K562 (cell line): Measurements from ENCODE around the gene EIF5. TPM values are rescaled to one million over a fixed set of nuclear protein-coding genes. Genes with fewer than 3 reads are reported as not detected.

Source experiments
- CTBP1 ChIP-seq: fragments of 450-650 bp; IDR thresholded peaks from 2 replicates; pipeline ENCODE4 v1.6.1; 2016; ENCODE audit warnings: borderline replicate concordance
- DACH1 ChIP-seq: fragments of 450-650 bp; IDR thresholded peaks from 2 replicates; pipeline ENCODE4 v1.6.1; 2018; ENCODE audit not compliant: partially characterized antibody
- FOXM1 ChIP-seq, 2 experiments: fragments of 450-650 bp in 1 of 2; sonication (generic) in 1 of 2; formaldehyde crosslinking in 1 of 2; IDR thresholded peaks; 2 replicates each; pipeline versions ENCODE4 v1.6.1 to v1.9.0; 2017 to 2022; ENCODE audit warnings: low read depth in 2 of 2, mild to moderate bottlenecking in 2 of 2, missing genetic modification reagents in 1 of 2, moderate library complexity in 1 of 2
- NCOA2 ChIP-seq, 2 experiments: fragments of 450-650 bp; IDR thresholded peaks; 2 replicates each; pipeline ENCODE4 v1.6.1; 2018; ENCODE audit warnings: mild to moderate bottlenecking in 2 of 2, moderate library complexity in 1 of 2; ENCODE audit not compliant: partially characterized antibody in 2 of 2
- NFE2L1 ChIP-seq: fragments of 450-650 bp; IDR thresholded peaks from 2 replicates; pipeline ENCODE4 v1.6.1; 2016; ENCODE audit warnings: missing genetic modification characterization, low read depth, mild to moderate bottlenecking, missing compliant biosample characterization, moderate library complexity, borderline replicate concordance
- NFIC ChIP-seq: fragments of 450-650 bp; IDR thresholded peaks from 2 replicates; pipeline ENCODE4 v1.6.1; 2017; ENCODE audit warnings: mild to moderate bottlenecking, inconsistent platforms
- PHB2 ChIP-seq: fragments of 450-650 bp; IDR thresholded peaks from 2 replicates; pipeline ENCODE4 v1.6.1; 2017; ENCODE audit warnings: low read depth
- POLR2AphosphoS2 ChIP-seq: IDR thresholded peaks from 2 replicates; pipeline ENCODE4 v1.6.1; 2012; ENCODE audit warnings: low read length, improper control_type of control experiment
- SAFB2 ChIP-seq: fragments of 200-400 bp; formaldehyde crosslinking; IDR thresholded peaks from 2 replicates; pipeline ENCODE4 v1.6.1; 2018; ENCODE audit warnings: borderline replicate concordance, low read length, low read depth, moderate library complexity; ENCODE audit not compliant: severe bottlenecking
- SIN3A ChIP-seq, 2 experiments: fragments of 150-350 bp in 1 of 2; IDR thresholded peaks; 2 replicates each; pipeline ENCODE4 v1.6.1; 2011 to 2016; ENCODE audit warnings: borderline replicate concordance in 2 of 2, low read depth in 2 of 2, low read length in 2 of 2, mild to moderate bottlenecking in 2 of 2, moderate library complexity in 2 of 2; ENCODE audit not compliant: control insufficient read depth in 1 of 2
- SIN3B ChIP-seq: fragments of 450-650 bp; IDR thresholded peaks from 2 replicates; pipeline ENCODE4 v1.6.1; 2017; ENCODE audit warnings: low read depth, mild to moderate bottlenecking, moderate library complexity
- SMARCE1 ChIP-seq: fragments of 450-650 bp; IDR thresholded peaks from 2 replicates; pipeline ENCODE4 v1.7.1; 2016; ENCODE audit warnings: mild to moderate bottlenecking
- SMC3 ChIP-seq: conservative IDR thresholded peaks from 2 replicates; pipeline ENCODE4 v1.6.1; 2011; ENCODE audit warnings: low read depth, low read length, improper control_type of control experiment; ENCODE audit not compliant: insufficient read depth
- STAG1 ChIP-seq: sonication (generic); formaldehyde crosslinking; IDR thresholded peaks from 2 replicates; pipeline ENCODE4 v1.5.0; 2020; ENCODE audit warnings: missing genetic modification reagents, borderline replicate concordance
- TAL1 ChIP-seq: fragments of 450-650 bp; IDR thresholded peaks from 2 replicates; pipeline ENCODE4 v1.6.1; 2016; ENCODE audit warnings: mild to moderate bottlenecking
- TARDBP ChIP-seq: fragments of 450-650 bp; IDR thresholded peaks from 2 replicates; pipeline ENCODE4 v1.6.1; 2016
- TBP ChIP-seq: optimal IDR thresholded peaks from 2 replicates; pipeline ENCODE3; 2011; ENCODE audit warnings: low read depth, low read length, improper control_type of control experiment
- ZKSCAN8 ChIP-seq: fragments of 200-800 bp; sonication (Bioruptor generic); IDR thresholded peaks from 2 replicates; pipeline ENCODE4 v1.6.1; 2016; ENCODE audit warnings: missing genetic modification characterization, missing compliant biosample characterization
- ZNF140 ChIP-seq: fragments of 250-450 bp; sonication (Bioruptor Pico); IDR thresholded peaks from 2 replicates; pipeline ENCODE4 v1.8.0; 2021; ENCODE audit warnings: moderate library complexity, mild to moderate bottlenecking, inconsistent platforms
- ZNF165 ChIP-seq: fragments of 250-450 bp; sonication (Bioruptor Pico); IDR thresholded peaks from 2 replicates; pipeline ENCODE4 v1.4.0; 2020; ENCODE audit warnings: borderline replicate concordance
- ZNF41 ChIP-seq: fragments of 250-450 bp; sonication (Bioruptor Pico); conservative IDR thresholded peaks from 2 replicates; pipeline ENCODE4 v1.4.0; 2020; ENCODE audit warnings: mild to moderate bottlenecking
- ZNF696 ChIP-seq: fragments of 250-450 bp; sonication (Bioruptor Pico); conservative IDR thresholded peaks from 2 replicates; pipeline ENCODE4 v1.4.0; 2020; ENCODE audit warnings: mild to moderate bottlenecking, moderate library complexity
- ZNF830 ChIP-seq: fragments of 250-450 bp; sonication (Bioruptor Pico); IDR thresholded peaks from 2 replicates; pipeline ENCODE4 v1.5.0; 2021; ENCODE audit warnings: mild to moderate bottlenecking
- polyA plus RNA-seq, 8 experiments: library from polyadenylated mRNA; depleted of rRNA in 4 of 8; stranded (reverse) in 5 of 8; unstranded in 3 of 8; fragments of >200 nt; fragmentation: Nextera tagmentation in 2 of 8; fragmentation: Illumina TruSeq in 1 of 8; extraction: Ambion mirVana in 2 of 8; extraction: Trizol in 1 of 8; gene quantifications; 2 replicates each; pipeline versions ENCODE4 v1.2.1 to v1.2.3, GENCODE V29; 2011 to 2014; ENCODE audit warnings: inconsistent platforms in 1 of 8, missing spikeins in 1 of 8
- total RNA-seq, 7 experiments: library from RNA; depleted of rRNA in 6 of 7; stranded (reverse); fragments of >200 nt in 6 of 7; fragmentation: Illumina TruSeq in 2 of 7; extraction: Trizol in 2 of 7; gene quantifications; 2 replicates each; pipeline versions ENCODE4 v1.2.1 to v1.2.3, GENCODE V29; 2011 to 2021; ENCODE audit warnings: low replicate concordance in 1 of 7
- TF ChIP-seq, protein P1 (sequence below): sonication (generic); formaldehyde crosslinking; IDR thresholded peaks from 2 replicates; pipeline ENCODE4 v1.8.0; 2022; ENCODE audit warnings: mild to moderate bottlenecking, missing genetic modification reagents
- TF ChIP-seq, protein P2 (sequence below): fragments of 250-450 bp; sonication (Bioruptor Pico); IDR thresholded peaks from 2 replicates; pipeline ENCODE4 v1.8.0; 2021; ENCODE audit warnings: borderline replicate concordance, mild to moderate bottlenecking, moderate library complexity; ENCODE audit not compliant: poor library complexity, severe bottlenecking
- TF ChIP-seq, protein P3 (sequence below): fragments of 450-650 bp; formaldehyde crosslinking; IDR thresholded peaks from 2 replicates; pipeline ENCODE4 v1.4.0; 2020; ENCODE audit warnings: mild to moderate bottlenecking, moderate library complexity

The EIF5 gene
- total and polyA plus RNA-seq, 9 of the 15 experiments (the other 6 are each of a cell fraction or from before 2014, with no cell fraction given): 92.7 to 442 (median 190) TPM

GRCh38 chr14:103385152-103385928 lies 51.3 kb downstream of the EIF5 start, which contains the start of gene MARK3 (continued):
- TF ChIP-seq, protein P1, sequence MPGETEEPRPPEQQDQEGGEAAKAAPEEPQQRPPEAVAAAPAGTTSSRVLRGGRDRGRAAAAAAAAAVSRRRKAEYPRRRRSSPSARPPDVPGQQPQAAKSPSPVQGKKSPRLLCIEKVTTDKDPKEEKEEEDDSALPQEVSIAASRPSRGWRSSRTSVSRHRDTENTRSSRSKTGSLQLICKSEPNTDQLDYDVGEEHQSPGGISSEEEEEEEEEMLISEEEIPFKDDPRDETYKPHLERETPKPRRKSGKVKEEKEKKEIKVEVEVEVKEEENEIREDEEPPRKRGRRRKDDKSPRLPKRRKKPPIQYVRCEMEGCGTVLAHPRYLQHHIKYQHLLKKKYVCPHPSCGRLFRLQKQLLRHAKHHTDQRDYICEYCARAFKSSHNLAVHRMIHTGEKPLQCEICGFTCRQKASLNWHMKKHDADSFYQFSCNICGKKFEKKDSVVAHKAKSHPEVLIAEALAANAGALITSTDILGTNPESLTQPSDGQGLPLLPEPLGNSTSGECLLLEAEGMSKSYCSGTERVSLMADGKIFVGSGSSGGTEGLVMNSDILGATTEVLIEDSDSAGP (CRISPR knock-in tag): no peak
- TF ChIP-seq, protein P2, sequence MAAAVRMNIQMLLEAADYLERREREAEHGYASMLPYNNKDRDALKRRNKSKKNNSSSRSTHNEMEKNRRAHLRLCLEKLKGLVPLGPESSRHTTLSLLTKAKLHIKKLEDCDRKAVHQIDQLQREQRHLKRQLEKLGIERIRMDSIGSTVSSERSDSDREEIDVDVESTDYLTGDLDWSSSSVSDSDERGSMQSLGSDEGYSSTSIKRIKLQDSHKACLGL (CRISPR knock-in tag): no peak
- TF ChIP-seq, protein P3, sequence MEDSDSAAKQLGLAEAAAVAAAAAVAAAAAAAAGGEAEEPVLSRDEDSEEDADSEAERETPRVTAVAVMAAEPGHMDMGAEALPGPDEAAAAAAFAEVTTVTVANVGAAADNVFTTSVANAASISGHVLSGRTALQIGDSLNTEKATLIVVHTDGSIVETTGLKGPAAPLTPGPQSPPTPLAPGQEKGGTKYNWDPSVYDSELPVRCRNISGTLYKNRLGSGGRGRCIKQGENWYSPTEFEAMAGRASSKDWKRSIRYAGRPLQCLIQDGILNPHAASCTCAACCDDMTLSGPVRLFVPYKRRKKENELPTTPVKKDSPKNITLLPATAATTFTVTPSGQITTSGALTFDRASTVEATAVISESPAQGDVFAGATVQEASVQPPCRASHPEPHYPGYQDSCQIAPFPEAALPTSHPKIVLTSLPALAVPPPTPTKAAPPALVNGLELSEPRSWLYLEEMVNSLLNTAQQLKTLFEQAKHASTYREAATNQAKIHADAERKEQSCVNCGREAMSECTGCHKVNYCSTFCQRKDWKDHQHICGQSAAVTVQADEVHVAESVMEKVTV (CRISPR knock-in tag): no peak
- no peak for TF ChIP-seq PHB2
- TF ChIP-seq DACH1: no peak
- no peak for TF ChIP-seq ZNF830 (CRISPR knock-in tag)
- no peak for TF ChIP-seq TARDBP
- no peak for TF ChIP-seq ZNF140 (CRISPR knock-in tag)
- no peak for TF ChIP-seq ZKSCAN8
- peak; percentile 49 for TF ChIP-seq TBP
- no peak for TF ChIP-seq NFIC
- TF ChIP-seq SIN3B: peak; percentile 57; the same call in 1 of the 2 replicates
- no peak for TF ChIP-seq FOXM1 (IDR thresholded peaks at IDR 0.05; ENCODE audit: low read depth)
- TF ChIP-seq FOXM1 (CRISPR knock-in tag; IDR thresholded peaks at IDR 0.05; ENCODE audit: low read depth): no peak
- no peak for TF ChIP-seq STAG1
- no peak for TF ChIP-seq SMC3
- TF ChIP-seq ZNF165: no peak
- no peak; the same call in 1 of the 2 replicates for TF ChIP-seq SMARCE1
- no peak for TF ChIP-seq NCOA2 (IDR thresholded peaks at IDR 0.05; ENCODE audit: partially characterized antibody in 2 of 2)
- peak; percentile 45; the same call in 1 of the 2 replicates for TF ChIP-seq CTBP1
- no peak for TF ChIP-seq NFE2L1 (tag)
- no peak for TF ChIP-seq TAL1
- TF ChIP-seq SIN3A (IDR thresholded peaks at IDR 0.05; ENCODE audit: borderline replicate concordance in 2 of 2, control insufficient read depth in 1 of 2, low read depth in 2 of 2, low read length in 2 of 2): no peak; a peak in 1 of 4 replicates
- TF ChIP-seq SAFB2: no peak
- TF ChIP-seq ZNF696 (CRISPR knock-in tag): no peak
- TF ChIP-seq ZNF41 (CRISPR knock-in tag): no peak
- TF ChIP-seq POLR2AphosphoS2: no peak
